SW 1271 (cell line): ENCODE data around the gene SLC35F6.
A peak's percentile ranks its signal among the peaks of the same experiment; 100 is the strongest.
"Not testable (repeated sequence)": the region's sequence is repeated elsewhere in the genome, so short reads cannot be mapped to it uniquely, and the experiment has no call there.

Experiments
- DNase-seq, 2 experiments: peaks; one replicate each; lab custom pipeline; 2025; lab: John Stamatoyannopoulos, UW

The SLC35F6 gene

DNA sequence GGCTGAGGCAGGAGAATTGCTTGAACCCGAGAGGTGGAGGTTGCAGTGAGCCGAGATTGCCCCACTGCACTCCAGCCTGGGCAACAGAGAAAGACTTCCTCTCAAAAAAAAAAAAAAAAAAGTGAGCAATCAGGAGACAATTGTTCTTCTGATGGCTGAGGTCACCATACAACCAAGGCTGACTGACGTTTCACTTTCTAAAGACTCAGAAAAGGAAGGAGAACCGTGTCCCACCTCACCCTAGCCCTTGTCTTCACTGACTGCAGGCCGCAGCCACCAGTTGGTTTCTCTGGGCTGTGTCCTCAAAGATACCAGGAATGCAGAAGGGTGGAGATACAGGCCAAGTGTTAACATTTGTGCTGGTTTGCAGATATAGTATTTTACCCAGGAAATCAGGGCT lies 7.7 kb upstream of the SLC35F6 start:
- no peak for DNase-seq

- peak; percentile 98 to 100 for DNase-seq
Observed at GRCh38 chr2:26757873-26758789, 6.0 kb upstream of the SLC35F6 start.

- no peak for DNase-seq
Observed at GRCh38 chr2:26758790-26759321, 5.2 kb upstream of the SLC35F6 start.

- DNase-seq = no peak
Observed at GRCh38 chr2:26759845-26760244, 4.2 kb upstream of the SLC35F6 start.

- not testable (repeated sequence) for DNase-seq
Observed at GRCh38 chr2:26760991-26761390, 3.1 kb upstream of the SLC35F6 start.

DNA sequence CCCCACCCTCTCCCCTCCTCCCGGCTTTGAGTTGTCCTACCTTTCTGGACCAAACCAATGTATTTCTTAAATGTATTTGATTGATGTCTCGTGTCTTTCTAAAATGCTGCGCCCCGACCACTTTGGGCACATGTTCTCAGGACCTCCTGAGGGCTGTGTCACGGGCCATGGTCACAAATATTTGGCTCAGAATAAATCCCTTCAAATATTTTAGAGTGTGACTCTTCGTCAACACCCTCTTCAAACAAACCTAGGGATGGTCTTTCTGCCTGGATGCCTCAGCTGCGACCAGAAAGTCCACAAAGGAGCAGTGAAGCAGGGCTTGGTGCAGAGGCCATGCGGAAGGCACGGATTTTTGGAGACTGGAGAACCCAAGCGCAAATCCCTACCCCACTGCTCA lies 1.1 kb upstream of the SLC35F6 start:
- DNase-seq = no peak

- DNase-seq = no peak
Observed at GRCh38 chr2:26764906-26765305, 822 bp downstream of the SLC35F6 start.

DNA sequence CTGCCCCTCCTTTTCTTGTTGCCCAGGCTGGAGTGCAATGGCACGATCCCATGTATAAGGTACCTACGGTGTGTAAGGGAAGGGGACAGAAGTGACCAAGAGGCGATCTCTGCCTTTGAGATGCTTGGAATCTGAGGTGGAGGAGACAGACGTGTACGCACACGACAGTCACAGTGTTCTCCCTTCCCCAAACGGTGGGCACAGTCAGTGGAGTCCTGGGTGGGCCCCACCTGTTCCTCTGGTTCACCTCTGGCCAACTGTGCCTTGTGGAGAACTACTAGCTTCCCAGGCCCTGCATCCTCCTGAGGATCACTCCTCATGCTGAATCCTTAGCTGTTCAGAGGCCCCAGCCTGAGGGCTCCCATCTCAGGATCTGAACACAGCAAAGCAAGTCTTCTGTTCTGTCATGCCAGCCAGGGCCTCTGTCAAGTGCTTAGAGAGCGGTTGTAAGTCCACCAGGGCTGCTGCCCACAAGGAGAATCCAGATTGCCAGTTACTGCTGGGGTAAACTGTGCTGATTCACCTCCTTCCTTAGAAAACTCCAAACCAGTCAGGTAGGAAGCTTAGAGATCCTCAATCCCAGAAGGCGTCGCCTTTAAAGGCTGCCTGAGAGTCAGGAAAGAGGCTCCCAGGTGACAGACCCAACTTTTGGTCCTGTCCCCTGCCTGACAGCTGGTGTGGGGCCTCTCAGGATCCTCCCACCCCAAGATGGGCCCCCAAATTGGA lies 1.6 kb downstream of the SLC35F6 start:
- DNase-seq = no peak

DNA sequence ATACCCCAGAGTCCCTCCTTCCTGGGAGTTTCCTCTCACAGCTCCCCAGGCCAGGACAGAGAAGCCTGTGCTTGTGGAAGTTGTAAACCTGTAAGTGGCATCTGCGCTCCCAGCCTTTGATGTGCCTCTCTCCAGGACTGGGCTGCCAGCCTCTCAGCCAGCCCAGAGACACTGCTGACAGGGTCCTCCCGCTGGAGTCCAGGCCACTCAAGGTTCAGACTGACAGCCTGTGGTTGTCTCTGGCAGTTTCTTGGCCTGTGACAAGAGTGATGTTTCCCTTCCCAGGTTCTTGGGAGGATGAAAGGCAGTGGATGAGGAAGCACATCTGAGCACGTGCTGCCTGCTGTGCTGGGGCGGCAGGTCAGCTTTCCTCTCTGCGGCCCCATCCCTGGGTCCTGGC lies 3.0 kb downstream of the SLC35F6 start:
- DNase-seq = no peak

GRCh38 chr2:26767894-26768487 lies 3.9 kb downstream of the SLC35F6 start:
- DNase-seq = no peak

DNA sequence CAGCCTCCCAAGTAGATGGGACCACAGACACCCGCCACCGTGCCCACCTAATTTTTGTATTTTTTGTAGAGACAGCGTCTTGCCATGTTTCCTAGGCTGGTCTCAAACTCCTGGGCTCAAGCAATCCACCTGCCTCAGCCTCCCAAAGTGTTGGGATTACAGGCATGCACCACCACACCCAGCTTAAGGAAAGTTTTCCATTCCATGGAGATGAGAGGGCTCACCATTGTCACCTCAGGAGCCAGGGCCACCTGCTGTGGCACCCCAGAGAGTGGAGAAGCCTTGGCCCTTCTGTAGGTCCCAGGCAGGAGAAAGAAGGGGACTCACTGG lies 4.6 kb downstream of the SLC35F6 start:
- DNase-seq = no peak

DNA sequence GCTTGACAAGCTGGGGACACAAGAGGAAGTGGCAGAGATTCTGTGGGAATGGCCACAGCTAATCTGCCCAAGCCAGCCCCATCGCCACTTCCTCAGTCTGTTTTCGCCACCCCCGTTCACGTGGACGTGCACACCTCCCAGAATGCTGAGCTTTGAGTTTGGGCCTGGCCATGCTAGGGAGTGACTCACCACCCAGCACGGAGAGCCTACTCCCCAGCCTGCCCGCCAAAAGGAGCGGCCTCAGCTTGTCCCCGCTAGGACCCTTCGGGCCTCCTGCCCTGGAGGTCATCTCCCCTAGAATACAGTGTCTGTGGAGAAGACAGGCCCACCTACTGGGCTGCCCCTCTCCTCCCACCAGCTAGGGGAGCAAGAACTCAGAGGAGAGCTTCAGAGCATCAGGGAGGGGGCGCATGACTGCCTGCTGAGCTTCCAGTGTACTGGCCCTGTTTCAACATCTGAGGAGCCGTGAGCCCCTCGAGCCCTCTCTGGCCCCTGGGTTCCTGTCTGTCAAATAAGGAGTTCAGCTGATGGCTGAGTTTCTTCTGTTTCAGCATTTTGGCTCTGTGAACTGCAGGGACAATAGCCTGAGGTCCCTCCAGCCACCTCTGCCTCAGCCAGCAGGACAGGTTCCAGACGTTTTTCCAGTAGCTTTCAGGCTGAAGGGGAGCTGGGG lies 5.1 kb downstream of the SLC35F6 start:
- DNase-seq = no peak

GRCh38 chr2:26770986-26771586 lies 7.0 kb downstream of the SLC35F6 start:
- DNase-seq = peak in 1 of 2 experiments; percentile 56

GRCh38 chr2:26772064-26773001 lies 8.2 kb downstream of the SLC35F6 start:
- DNase-seq = no peak

- no peak for DNase-seq
Observed at GRCh38 chr2:26776195-26776800, 12.2 kb downstream of the SLC35F6 start.

DNA sequence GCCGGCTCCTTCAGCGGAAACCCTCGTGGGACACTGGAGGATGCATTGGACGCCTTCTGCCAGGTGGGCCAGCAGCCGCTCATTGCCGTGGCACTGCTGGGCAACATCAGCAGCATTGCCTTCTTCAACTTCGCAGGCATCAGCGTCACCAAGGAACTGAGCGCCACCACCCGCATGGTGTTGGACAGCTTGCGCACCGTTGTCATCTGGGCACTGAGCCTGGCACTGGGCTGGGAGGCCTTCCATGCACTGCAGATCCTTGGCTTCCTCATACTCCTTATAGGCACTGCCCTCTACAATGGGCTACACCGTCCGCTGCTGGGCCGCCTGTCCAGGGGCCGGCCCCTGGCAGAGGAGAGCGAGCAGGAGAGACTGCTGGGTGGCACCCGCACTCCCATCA lies 14.0 kb downstream of the SLC35F6 start:
- no peak for DNase-seq

GRCh38 chr2:26778507-26778906 lies 14.4 kb downstream of the SLC35F6 start:
- no peak for DNase-seq

DNA sequence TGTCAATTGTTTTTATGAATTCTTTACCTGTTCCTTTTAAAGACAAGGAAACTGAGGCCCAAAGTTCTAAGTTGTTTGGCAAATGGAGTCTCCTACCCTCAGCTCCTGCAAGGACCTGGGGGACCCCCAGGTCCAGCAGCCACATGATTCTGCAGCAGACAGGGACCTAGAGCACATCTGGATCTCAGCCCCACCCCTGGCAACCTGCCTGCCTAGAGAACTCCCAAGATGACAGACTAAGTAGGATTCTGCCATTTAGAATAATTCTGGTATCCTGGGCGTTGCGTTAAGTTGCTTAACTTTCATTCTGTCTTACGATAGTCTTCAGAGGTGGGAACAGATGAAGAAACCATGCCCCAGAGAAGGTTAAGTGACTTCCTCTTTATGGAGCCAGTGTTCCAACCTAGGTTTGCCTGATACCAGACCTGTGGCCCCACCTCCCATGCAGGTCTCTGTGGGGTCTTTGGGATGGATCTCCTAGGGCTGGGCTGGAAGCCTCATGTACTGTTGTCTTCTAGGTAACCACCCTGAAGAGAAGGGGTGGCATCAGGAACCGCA lies 16.2 kb downstream of the SLC35F6 start:
- no peak for DNase-seq

DNA sequence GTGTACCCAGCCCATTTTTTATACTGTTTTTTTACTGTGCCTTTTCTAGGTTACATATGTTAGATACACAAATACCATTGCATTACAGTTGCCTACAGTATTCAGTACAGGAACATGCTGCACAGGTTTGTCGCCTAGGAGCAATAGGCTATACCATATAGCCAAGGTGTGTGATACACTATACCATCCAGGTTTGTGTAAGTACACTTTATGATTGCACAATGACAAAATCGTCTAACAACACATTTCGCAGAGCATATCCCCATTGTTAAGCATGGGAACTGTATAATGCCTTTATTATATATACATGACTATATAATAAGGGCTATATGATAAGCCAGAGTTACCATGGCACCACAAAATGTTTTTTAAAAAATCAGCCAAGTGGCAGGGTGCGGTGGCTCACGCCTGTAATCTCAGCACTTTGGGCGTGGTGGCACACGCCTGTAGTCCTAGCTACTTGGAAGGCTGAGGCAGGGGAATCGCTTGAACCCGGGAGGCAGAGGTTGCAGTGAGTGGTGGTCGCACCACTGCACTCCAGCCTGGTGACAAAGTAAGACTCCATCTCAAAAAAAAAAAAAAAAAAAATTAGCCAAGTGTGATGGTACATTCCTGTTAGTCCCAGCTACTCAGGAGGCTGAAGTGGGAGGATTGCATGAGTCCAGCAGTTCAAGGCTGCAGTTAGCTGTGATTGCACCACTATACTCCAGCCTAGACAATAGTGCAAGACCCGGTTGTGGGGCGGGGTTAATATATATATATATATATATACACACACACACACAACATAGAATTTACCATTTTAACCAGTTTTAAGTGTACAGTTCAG lies 19.0 kb downstream of the SLC35F6 start:
- DNase-seq = no peak
